Measurements from ENCODE around the gene TMPRSS4. TPM values are rescaled to one million over a fixed set of nuclear protein-coding genes. Genes with fewer than 3 reads are reported as not detected.
A peak's percentile ranks its signal among the peaks of the same experiment; 100 is the strongest.

TMPRSS4 gene
- total and polyA plus RNA-seq, 5 donors: not detected

DNA sequence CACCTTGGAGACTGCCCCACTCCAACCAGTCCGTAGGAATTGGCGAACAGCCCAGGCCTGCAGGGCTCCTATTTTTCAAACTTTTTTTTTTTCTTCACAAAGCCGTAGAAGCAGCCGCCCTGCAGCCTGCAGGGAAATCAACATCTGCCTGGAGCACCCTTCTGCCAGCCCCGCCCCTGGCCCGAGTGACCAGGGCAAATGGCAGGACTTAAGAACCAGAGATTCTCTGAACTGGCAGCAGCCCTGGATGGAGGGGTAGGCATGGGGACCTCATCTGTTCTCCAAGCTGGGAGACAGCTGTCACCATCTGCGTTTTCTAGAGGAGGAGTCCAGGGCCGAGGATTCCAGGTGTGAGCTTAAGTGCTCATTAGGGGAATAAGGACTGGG, 94.0 kb downstream of the TMPRSS4 start:
- no peaks in the 10 kb centered on the region for H3K4me1 ChIP-seq (ENCODE audit: control insufficient read depth, insufficient read depth, low read length)
- WGBS: 54% methylated on average over 8 of the region's 8 CpGs
- ATAC-seq (no peak), DNase-seq (peak in 1 of 3 donors; percentile 44)
- H3K27ac ChIP-seq (ENCODE audit: low read length): no peak overlapping the region
- intact Hi-C loops (cut with DNase I): loop anchor here in 1 of 4 donors (2.0 kb wide), 1 partner anchor 26 kb away; no protein-coding TSS in a partner anchor
- no peaks in the 10 kb centered on the region for H3K27me3 ChIP-seq (ENCODE audit: control insufficient read depth, insufficient read depth)
- no peak overlapping the region for H3K4me3 ChIP-seq (ENCODE audit: low read length)
- H3K9me3 ChIP-seq (ENCODE audit: control insufficient read depth, low read length): no peaks in the 10 kb centered on the region

Other genes with a start within 250 kb of the TMPRSS4 start
- 10 to 100 TPM; 36.1 to 47.8 (median 40.9) TPM for gene FXYD6, start 200.4 kb upstream of the TMPRSS4 start, total RNA-seq
- gene FXYD6, start 200.4 kb upstream of the TMPRSS4 start, polyA plus RNA-seq: 54.1 TPM
- under 1 TPM in 1 of 4 donors, not detected in 3; 0.11 TPM for gene TMPRSS13, start 147.7 kb upstream of the TMPRSS4 start, total RNA-seq
- gene TMPRSS13, start 147.7 kb upstream of the TMPRSS4 start, polyA plus RNA-seq: 0.07 TPM
- 10 to 100 TPM in 3 of 4 donors, 1 to 10 TPM in 1; 8.3 to 18.5 (median 11.6) TPM for gene IL10RA, start 90.7 kb upstream of the TMPRSS4 start, total RNA-seq
- gene IL10RA, start 90.7 kb upstream of the TMPRSS4 start, polyA plus RNA-seq: 3.1 TPM
- not detected for gene SMIM35, start 9.9 kb downstream of the TMPRSS4 start, total RNA-seq
- not detected for gene SMIM35, start 9.9 kb downstream of the TMPRSS4 start, polyA plus RNA-seq
- gene SCN4B, start 75.7 kb downstream of the TMPRSS4 start, total RNA-seq: 1 to 10 TPM; 2.6 to 7.3 (median 6.0) TPM
- 9.0 TPM for gene SCN4B, start 75.7 kb downstream of the TMPRSS4 start, polyA plus RNA-seq
- 10 to 100 TPM in 1 of 4 donors, 1 to 10 TPM in 3; 2.1 to 11.7 (median 5.5) TPM for gene SCN2B, start 99.6 kb downstream of the TMPRSS4 start, total RNA-seq
- gene SCN2B, start 99.6 kb downstream of the TMPRSS4 start, polyA plus RNA-seq: 4.1 TPM
- 1 to 10 TPM; 2.3 to 8.0 (median 4.0) TPM for gene JAML, start 147.9 kb downstream of the TMPRSS4 start, total RNA-seq
- gene JAML, start 147.9 kb downstream of the TMPRSS4 start, polyA plus RNA-seq: 2.0 TPM
- 1 to 10 TPM; 1.3 to 1.7 (median 1.5) TPM for gene MPZL3, start 175.3 kb downstream of the TMPRSS4 start, total RNA-seq
- 0.77 TPM for gene MPZL3, start 175.3 kb downstream of the TMPRSS4 start, polyA plus RNA-seq
- gene MPZL2, start 187.2 kb downstream of the TMPRSS4 start, total RNA-seq: 10 to 100 TPM in 1 of 4 donors, 1 to 10 TPM in 3; 8.1 to 18.7 (median 9.0) TPM
- gene MPZL2, start 187.2 kb downstream of the TMPRSS4 start, polyA plus RNA-seq: 6.4 TPM
- 1 to 10 TPM in 2 of 4 donors, under 1 TPM in 2; 0.59 to 2.2 (median 1.0) TPM for gene CD3E, start 227.7 kb downstream of the TMPRSS4 start, total RNA-seq
- 0.50 TPM for gene CD3E, start 227.7 kb downstream of the TMPRSS4 start, polyA plus RNA-seq

Measured in right cardiac atrium (tissue), 5 donors.